Measurements from ENCODE around the gene NOX5. TPM values are rescaled to one million over a fixed set of nuclear protein-coding genes. Genes with fewer than 3 reads are reported as not detected.

Gene NOX5
- total RNA-seq, 2 experiments from 2014 or later, result not detected

DNA sequence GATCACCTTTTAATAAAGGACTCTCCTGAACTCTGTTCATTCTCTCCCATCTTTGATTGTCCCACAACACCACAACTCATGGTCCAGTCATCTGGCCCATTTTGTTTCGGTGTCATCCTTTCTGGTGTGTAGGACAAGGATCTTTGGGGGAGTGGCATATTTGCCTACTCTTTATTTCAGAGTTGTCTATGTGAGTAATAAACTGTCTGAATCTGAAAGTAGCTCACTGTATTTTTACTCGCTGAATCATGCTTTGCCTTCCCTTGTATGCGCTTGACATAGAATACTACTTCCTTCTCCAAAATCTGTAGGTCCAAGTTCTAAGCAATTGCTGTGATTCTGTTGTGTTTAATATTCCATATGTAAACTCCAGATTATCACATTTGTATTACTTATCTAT, 29.9 kb upstream of the NOX5 start:
- Histone ChIP-seq H4K20me1 (ENCODE audit: insufficient read depth, low read length) (no peaks in the 10 kb centered on the region), H3K27ac (ENCODE audit: low read depth, low read length, poor library complexity, severe bottlenecking) (no peak overlapping the region), H3K79me2 (ENCODE audit: insufficient read depth, low read depth, low read length) (no peaks in the 10 kb centered on the region), H3K4me2 (ENCODE audit: low read length) (no peak overlapping the region), H2AFZ (ENCODE audit: low read length) (no peak overlapping the region), H3K9me3 (ENCODE audit: low read length) (no peaks in the 10 kb centered on the region), H3K9me2 (ENCODE audit: insufficient read depth, low read length) (no peaks in the 10 kb centered on the region), H3K4me3 (ENCODE audit: low read depth, low read length, poor library complexity, severe bottlenecking) (no peak overlapping the region), H3K4me1 (ENCODE audit: insufficient read depth, low read length, poor library complexity, severe bottlenecking) (no peaks in the 10 kb centered on the region), H3K36me3 (ENCODE audit: insufficient read depth, low read length) (no peaks in the 10 kb centered on the region)
- DNase-seq (ENCODE audit: low spot score), result no peak
- ChIA-PET CTCF (ENCODE audit: unreplicated experiment) (no interaction called here), POLR2A (interaction anchor here (0.5 kb wide), 1 partner anchor 102 kb away, joined by 3 read pairs; no protein-coding TSS in a partner anchor)
- TF ChIP-seq EZH2phosphoT487 (IDR thresholded peaks at IDR 0.05; ENCODE audit: borderline replicate concordance, low read depth, low read length), result no peak
- intact Hi-C loops (cut with micrococcal nuclease; ENCODE audit: unreplicated experiment), result no loop called here
- no TSS peak for BruUV-seq (replicated peaks)

DNA sequence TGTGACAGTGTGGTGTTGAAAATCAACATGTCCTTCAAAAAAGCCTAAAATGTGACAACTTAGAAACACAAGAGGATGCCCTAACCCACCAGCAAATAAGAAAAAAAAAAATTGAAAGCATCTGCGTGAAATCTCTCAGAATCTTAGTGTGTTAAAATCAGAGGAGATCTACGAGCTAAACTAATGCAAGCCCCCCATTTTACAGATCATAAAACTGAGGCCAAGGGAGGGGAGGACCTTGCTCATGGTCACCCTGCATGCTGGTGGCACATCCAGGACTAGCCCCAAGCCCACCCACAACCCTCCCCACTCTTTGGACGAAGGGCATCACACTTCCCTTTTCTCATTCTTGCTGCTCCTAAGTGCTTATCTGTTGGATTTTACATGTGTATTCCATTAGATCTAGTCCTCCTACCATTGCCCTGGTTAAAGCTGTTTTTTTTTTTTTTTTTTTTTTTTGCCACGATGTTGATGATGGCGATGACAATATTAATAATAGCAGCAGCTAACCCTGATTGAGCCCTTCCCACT, 29.1 kb upstream of the NOX5 start:
- H3K36me3 ChIP-seq (ENCODE audit: insufficient read depth, low read length), result no peaks in the 10 kb centered on the region
- TF ChIP-seq, protein P1, sequence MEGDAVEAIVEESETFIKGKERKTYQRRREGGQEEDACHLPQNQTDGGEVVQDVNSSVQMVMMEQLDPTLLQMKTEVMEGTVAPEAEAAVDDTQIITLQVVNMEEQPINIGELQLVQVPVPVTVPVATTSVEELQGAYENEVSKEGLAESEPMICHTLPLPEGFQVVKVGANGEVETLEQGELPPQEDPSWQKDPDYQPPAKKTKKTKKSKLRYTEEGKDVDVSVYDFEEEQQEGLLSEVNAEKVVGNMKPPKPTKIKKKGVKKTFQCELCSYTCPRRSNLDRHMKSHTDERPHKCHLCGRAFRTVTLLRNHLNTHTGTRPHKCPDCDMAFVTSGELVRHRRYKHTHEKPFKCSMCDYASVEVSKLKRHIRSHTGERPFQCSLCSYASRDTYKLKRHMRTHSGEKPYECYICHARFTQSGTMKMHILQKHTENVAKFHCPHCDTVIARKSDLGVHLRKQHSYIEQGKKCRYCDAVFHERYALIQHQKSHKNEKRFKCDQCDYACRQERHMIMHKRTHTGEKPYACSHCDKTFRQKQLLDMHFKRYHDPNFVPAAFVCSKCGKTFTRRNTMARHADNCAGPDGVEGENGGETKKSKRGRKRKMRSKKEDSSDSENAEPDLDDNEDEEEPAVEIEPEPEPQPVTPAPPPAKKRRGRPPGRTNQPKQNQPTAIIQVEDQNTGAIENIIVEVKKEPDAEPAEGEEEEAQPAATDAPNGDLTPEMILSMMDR (conservative IDR thresholded peaks at IDR 0.05; ENCODE audit: low read length), result no peak
- H2AFZ ChIP-seq (ENCODE audit: low read length), result no peak overlapping the region
- ChIA-PET POLR2A (no interaction called here), CTCF (ENCODE audit: unreplicated experiment) (interaction anchor here (0.6 kb wide), 1 partner anchor 405 kb away, joined by 3 read pairs; no protein-coding TSS in a partner anchor)
- H3K79me2 ChIP-seq (ENCODE audit: insufficient read depth, low read depth, low read length), result no peaks in the 10 kb centered on the region
- no peaks in the 10 kb centered on the region for H3K9me3 ChIP-seq (ENCODE audit: low read length)
- no peaks in the 10 kb centered on the region for H4K20me1 ChIP-seq (ENCODE audit: insufficient read depth, low read length)
- no peak overlapping the region for H3K27ac ChIP-seq (ENCODE audit: low read depth, low read length, poor library complexity, severe bottlenecking)
- BruUV-seq (replicated peaks), result no TSS peak
- no peak for DNase-seq (ENCODE audit: low spot score)
- no peak overlapping the region for H3K4me3 ChIP-seq (ENCODE audit: low read depth, low read length, poor library complexity, severe bottlenecking)
- intact Hi-C loops (cut with micrococcal nuclease; ENCODE audit: unreplicated experiment), result no loop called here
- H3K4me2 ChIP-seq (ENCODE audit: low read length), result no peak overlapping the region
- no peaks in the 10 kb centered on the region for H3K9me2 ChIP-seq (ENCODE audit: insufficient read depth, low read length)
- no peaks in the 10 kb centered on the region for H3K4me1 ChIP-seq (ENCODE audit: insufficient read depth, low read length, poor library complexity, severe bottlenecking)

DNA sequence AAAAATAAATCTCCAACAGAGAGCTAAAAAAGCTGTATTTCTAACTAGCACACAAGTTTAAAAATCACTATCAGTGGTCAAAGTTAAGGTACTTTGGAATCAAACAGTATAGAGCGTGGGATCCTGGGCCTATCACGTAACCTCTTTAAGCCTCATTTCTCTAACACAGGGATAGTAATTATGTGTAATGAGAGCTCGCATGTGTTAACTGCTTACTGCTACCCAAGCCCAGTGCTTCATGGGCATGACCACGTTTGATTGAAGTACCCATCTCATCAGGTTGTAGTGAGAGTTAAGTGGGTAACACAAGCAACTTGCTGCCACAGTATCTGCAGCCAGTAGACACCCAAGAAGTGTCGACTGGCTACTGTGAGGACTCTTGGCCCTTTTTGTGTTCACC, 28.2 kb upstream of the NOX5 start:
- Histone ChIP-seq H2AFZ (ENCODE audit: low read length) (no peak overlapping the region), H3K4me1 (ENCODE audit: insufficient read depth, low read length, poor library complexity, severe bottlenecking) (no peaks in the 10 kb centered on the region), H3K36me3 (ENCODE audit: insufficient read depth, low read length) (no peaks in the 10 kb centered on the region), H3K4me2 (ENCODE audit: low read length) (no peak overlapping the region), H3K9me3 (ENCODE audit: low read length) (no peaks in the 10 kb centered on the region), H3K4me3 (ENCODE audit: low read depth, low read length, poor library complexity, severe bottlenecking) (no peak overlapping the region), H3K27ac (ENCODE audit: low read depth, low read length, poor library complexity, severe bottlenecking) (no peak overlapping the region), H3K79me2 (ENCODE audit: insufficient read depth, low read depth, low read length) (no peaks in the 10 kb centered on the region), H3K9me2 (ENCODE audit: insufficient read depth, low read length) (no peaks in the 10 kb centered on the region), H4K20me1 (ENCODE audit: insufficient read depth, low read length) (no peaks in the 10 kb centered on the region)
- TF ChIP-seq, protein P1 (conservative IDR thresholded peaks at IDR 0.05; ENCODE audit: low read length), result no peak
- TF ChIP-seq EZH2phosphoT487 (IDR thresholded peaks at IDR 0.05; ENCODE audit: borderline replicate concordance, low read depth, low read length), result no peak
- no peak for DNase-seq (ENCODE audit: low spot score)
- no TSS peak for BruUV-seq (replicated peaks)
- intact Hi-C loops (cut with micrococcal nuclease; ENCODE audit: unreplicated experiment), result no loop called here
- ChIA-PET POLR2A (no interaction called here), CTCF (ENCODE audit: unreplicated experiment) (no interaction called here)

Measured in OCI-LY7 (cell line).